Measurements from ENCODE around the gene TMC1. TPM values are rescaled to one million over a fixed set of nuclear protein-coding genes. Genes with fewer than 3 reads are reported as not detected.
"Not testable (repeated sequence)": the region's sequence is repeated elsewhere in the genome, so short reads cannot be mapped to it uniquely, and the experiment has no call there.

Gene TMC1
- total RNA-seq, 2 experiments from 2014 or later = not detected

GRCh38 chr9:72772661-72773060 lies 251.3 kb downstream of the TMC1 start:
- Mint-ChIP-seq H3K9me3 (no peaks in the 10 kb centered on the region), H3K36me3 (ENCODE audit: low read depth) (no peaks in the 10 kb centered on the region), H3K27me3 (ENCODE audit: low read depth) (peaks cover 2% of the 10 kb centered on the region), H3K27ac (no peak overlapping the region), H3K4me3 (no peak overlapping the region), H3K4me1 (ENCODE audit: low read depth) (no peaks in the 10 kb centered on the region)
- intact Hi-C loops (cut with micrococcal nuclease) = no loop called here
- CTCF ChIA-PET = interaction anchor here (1.0 kb wide), 1 partner anchor 733 kb away, joined by 3 read pairs; no protein-coding TSS in a partner anchor
- DNase-seq = no peak

GRCh38 chr9:72773570-72773969 lies 252.2 kb downstream of the TMC1 start:
- no peaks in the 10 kb centered on the region for H3K9me3 Mint-ChIP-seq
- H3K27me3 Mint-ChIP-seq (ENCODE audit: low read depth) = peaks cover 4% of the 10 kb centered on the region

GRCh38 chr9:72775570-72775969 lies 254.2 kb downstream of the TMC1 start:
- intact Hi-C loops (cut with micrococcal nuclease) = no loop called here
- H3K27ac Mint-ChIP-seq = no peak overlapping the region
- no peaks in the 10 kb centered on the region for H3K36me3 Mint-ChIP-seq (ENCODE audit: low read depth)
- no peak for DNase-seq
- CTCF ChIA-PET = no interaction called here
- H3K4me3 Mint-ChIP-seq = no peak overlapping the region
- peaks cover 7% of the 10 kb centered on the region for H3K27me3 Mint-ChIP-seq (ENCODE audit: low read depth)
- no peaks in the 10 kb centered on the region for H3K9me3 Mint-ChIP-seq
- H3K4me1 Mint-ChIP-seq (ENCODE audit: low read depth) = no peaks in the 10 kb centered on the region

More at GRCh38 chr9:72773570-72773969, 252.2 kb downstream of the TMC1 start:
- no peaks in the 10 kb centered on the region for H3K4me1 Mint-ChIP-seq (ENCODE audit: low read depth)
- CTCF ChIA-PET = interaction anchor here (1.0 kb wide), 1 partner anchor 734 kb away, joined by 3 read pairs; no protein-coding TSS in a partner anchor
- intact Hi-C loops (cut with micrococcal nuclease) = no loop called here
- H3K4me3 Mint-ChIP-seq = no peak overlapping the region
- no peaks in the 10 kb centered on the region for H3K36me3 Mint-ChIP-seq (ENCODE audit: low read depth)
- H3K27ac Mint-ChIP-seq = no peak overlapping the region
- no peak for DNase-seq

DNA sequence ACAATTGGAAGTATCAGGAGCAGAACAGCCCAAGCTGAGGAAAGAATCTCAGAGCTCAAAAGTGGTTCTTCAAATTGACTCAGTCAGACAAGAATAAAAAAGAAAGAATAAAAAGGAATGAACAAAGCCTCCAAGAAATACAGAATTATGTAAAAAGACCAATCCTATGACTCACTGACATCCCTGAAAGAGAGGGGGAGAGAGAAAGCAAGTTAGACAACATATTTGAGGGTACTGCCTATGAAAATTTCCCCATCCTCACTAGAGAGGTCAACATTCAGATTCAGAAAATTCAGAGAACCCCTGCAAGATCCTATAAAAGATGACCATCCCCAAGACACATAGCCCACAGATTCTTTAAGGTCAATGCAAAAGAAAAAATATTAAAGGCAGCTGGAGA lies 258.2 kb downstream of the TMC1 start:
- CTCF ChIA-PET = interaction anchor here (0.7 to 1.2 kb wide), 2 partner anchors 31 to 43 kb away, joined by 3 read pairs; no protein-coding TSS in a partner anchor
- DNase-seq = no peak
- H3K9me3 Mint-ChIP-seq = no peaks in the 10 kb centered on the region
- peaks cover 5% of the 10 kb centered on the region for H3K27me3 Mint-ChIP-seq (ENCODE audit: low read depth)
- H3K4me3 Mint-ChIP-seq = no peak overlapping the region
- intact Hi-C loops (cut with micrococcal nuclease) = no loop called here
- no peak overlapping the region for H3K27ac Mint-ChIP-seq
- H3K36me3 Mint-ChIP-seq (ENCODE audit: low read depth) = no peaks in the 10 kb centered on the region
- no peaks in the 10 kb centered on the region for H3K4me1 Mint-ChIP-seq (ENCODE audit: low read depth)

DNA sequence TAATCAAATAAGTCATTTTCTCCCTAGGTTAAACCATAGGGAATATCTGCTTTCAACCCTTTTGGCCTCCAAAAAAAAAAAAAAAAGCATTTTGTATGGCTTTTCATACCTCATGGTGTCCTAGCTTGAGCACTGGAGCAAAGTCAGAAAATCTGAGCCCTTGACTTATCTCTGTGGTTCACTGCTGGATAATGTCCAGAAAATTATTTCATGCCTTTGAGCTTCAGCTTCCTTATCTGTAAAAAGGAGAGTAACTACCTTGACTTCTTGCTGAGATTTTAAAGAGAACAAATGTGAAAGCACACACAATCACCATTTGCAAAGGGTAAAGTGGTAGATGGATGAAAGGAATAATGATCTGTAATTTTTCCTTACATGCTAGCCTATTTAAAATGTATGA lies 265.5 kb downstream of the TMC1 start:
- no peaks in the 10 kb centered on the region for H3K4me1 Mint-ChIP-seq (ENCODE audit: low read depth)

GRCh38 chr9:72788966-72789735 lies 267.7 kb downstream of the TMC1 start:
- Mint-ChIP-seq H3K27me3 (ENCODE audit: low read depth) (peaks cover 2% of the 10 kb centered on the region), H3K4me3 (no peak overlapping the region), H3K27ac (no peak overlapping the region), H3K36me3 (ENCODE audit: low read depth) (no peaks in the 10 kb centered on the region), H3K9me3 (no peaks in the 10 kb centered on the region), H3K4me1 (ENCODE audit: low read depth) (no peaks in the 10 kb centered on the region)
- CTCF ChIA-PET = no interaction called here
- intact Hi-C loops (cut with micrococcal nuclease) = no loop called here
- no peak for DNase-seq

More for the DNA sequence above, 265.5 kb downstream of the TMC1 start:
- intact Hi-C loops (cut with micrococcal nuclease) = no loop called here
- DNase-seq = no peak
- Mint-ChIP-seq H3K9me3 (no peaks in the 10 kb centered on the region), H3K27ac (no peak overlapping the region), H3K4me3 (no peak overlapping the region), H3K36me3 (ENCODE audit: low read depth) (no peaks in the 10 kb centered on the region), H3K27me3 (ENCODE audit: low read depth) (no peaks in the 10 kb centered on the region)
- CTCF ChIA-PET = no interaction called here

DNA sequence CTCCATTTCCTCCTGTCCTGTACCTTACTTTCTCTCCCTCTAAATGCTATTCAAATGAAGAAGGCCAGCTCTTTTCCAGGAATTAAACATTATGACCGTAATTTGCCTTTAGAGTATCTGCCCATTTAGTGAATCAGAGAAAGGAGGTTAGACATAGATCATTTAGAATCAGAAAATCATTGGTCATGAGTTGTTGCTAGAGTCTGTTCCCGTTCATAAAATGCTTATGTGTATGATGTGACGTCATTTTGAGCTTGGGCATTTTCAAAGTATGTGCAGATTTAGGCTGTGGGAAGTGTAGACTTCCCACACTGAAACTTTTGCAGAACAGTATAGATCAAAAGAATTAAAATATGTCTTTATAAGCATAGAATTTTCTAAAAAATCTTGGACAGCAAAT lies 268.5 kb downstream of the TMC1 start:
- no peak for DNase-seq
- Mint-ChIP-seq H3K9me3 (no peaks in the 10 kb centered on the region), H3K4me3 (no peak overlapping the region), H3K27me3 (ENCODE audit: low read depth) (peaks cover 7% of the 10 kb centered on the region), H3K36me3 (ENCODE audit: low read depth) (no peaks in the 10 kb centered on the region), H3K27ac (no peak overlapping the region), H3K4me1 (ENCODE audit: low read depth) (no peaks in the 10 kb centered on the region)
- CTCF ChIA-PET = no interaction called here
- intact Hi-C loops (cut with micrococcal nuclease) = no loop called here

DNA sequence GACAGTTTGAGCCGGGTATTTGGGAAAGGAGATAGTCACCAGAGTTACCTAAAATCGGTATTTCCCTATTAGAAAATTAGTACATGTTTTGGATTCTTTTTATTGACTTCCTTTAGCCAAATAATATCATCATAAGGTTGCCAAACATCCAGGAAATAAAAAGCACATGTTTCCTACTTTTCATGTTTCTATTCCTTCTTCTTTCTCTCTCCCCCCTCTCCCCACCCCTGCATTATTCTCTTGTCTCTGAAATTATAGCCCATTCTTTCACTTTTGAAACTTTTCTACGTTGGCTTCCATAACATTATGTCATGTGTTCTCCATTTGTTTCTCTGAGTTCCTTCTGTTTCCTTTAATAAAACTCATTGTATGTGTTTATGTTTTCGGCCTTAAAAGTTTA lies 269.6 kb downstream of the TMC1 start:
- no peak overlapping the region for H3K4me3 Mint-ChIP-seq
- no peak overlapping the region for H3K27ac Mint-ChIP-seq
- no peaks in the 10 kb centered on the region for H3K36me3 Mint-ChIP-seq (ENCODE audit: low read depth)
- CTCF ChIA-PET = no interaction called here
- DNase-seq = no peak
- H3K27me3 Mint-ChIP-seq (ENCODE audit: low read depth) = peaks cover 7% of the 10 kb centered on the region
- no peaks in the 10 kb centered on the region for H3K4me1 Mint-ChIP-seq (ENCODE audit: low read depth)
- H3K9me3 Mint-ChIP-seq = no peaks in the 10 kb centered on the region
- intact Hi-C loops (cut with micrococcal nuclease) = no loop called here

DNA sequence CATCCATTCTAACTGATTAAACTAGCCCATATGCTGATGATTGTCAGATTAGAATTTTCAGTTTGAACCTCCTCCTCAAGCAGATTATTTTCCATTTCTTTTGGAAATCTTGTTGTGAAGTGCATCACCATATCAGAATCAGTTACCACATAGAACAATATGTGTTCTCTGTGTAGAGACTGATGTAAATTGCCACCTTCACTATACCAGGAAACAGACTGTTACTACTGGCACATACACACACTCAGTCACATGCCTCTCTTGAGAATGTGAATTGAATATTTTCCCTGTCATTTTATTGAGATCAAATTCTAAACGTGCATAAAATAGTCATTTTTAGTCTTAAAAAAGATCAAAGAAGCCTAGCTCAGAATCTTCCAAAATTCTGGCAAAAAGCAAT lies 270.0 kb downstream of the TMC1 start:
- no peaks in the 10 kb centered on the region for H3K9me3 Mint-ChIP-seq
- H3K4me1 Mint-ChIP-seq (ENCODE audit: low read depth) = no peaks in the 10 kb centered on the region
- CTCF ChIA-PET = no interaction called here
- no peak overlapping the region for H3K27ac Mint-ChIP-seq
- DNase-seq = no peak
- H3K36me3 Mint-ChIP-seq (ENCODE audit: low read depth) = no peaks in the 10 kb centered on the region
- intact Hi-C loops (cut with micrococcal nuclease) = no loop called here
- H3K27me3 Mint-ChIP-seq (ENCODE audit: low read depth) = peaks cover 7% of the 10 kb centered on the region
- H3K4me3 Mint-ChIP-seq = no peak overlapping the region

DNA sequence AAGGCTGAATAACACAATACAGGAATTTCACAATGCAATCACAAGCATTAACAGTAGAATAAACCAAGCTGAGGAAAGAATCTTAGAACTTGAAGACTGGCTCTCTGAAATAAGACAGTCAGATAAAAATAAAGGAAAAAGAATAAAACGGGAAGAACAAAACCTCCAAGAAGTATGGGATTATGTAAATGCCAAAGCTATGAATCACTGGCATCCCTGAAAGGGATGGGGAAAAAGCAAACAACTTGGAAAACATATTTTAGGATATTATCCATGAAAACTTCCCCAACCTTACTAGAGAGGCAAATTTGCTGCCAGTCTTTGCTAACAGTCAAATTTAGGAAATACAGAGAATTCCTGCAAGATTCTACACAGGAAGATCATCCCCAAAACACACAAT lies 273.5 kb downstream of the TMC1 start:
- no peak overlapping the region for H3K4me3 Mint-ChIP-seq
- H3K9me3 Mint-ChIP-seq = peaks cover 3% of the 10 kb centered on the region
- DNase-seq = no peak
- intact Hi-C loops (cut with micrococcal nuclease) = no loop called here
- H3K4me1 Mint-ChIP-seq (ENCODE audit: low read depth) = no peaks in the 10 kb centered on the region
- CTCF ChIA-PET = interaction anchor here (0.7 kb wide), 1 partner anchor 32 kb away, joined by 4 read pairs; no protein-coding TSS in a partner anchor
- no peaks in the 10 kb centered on the region for H3K36me3 Mint-ChIP-seq (ENCODE audit: low read depth)
- peaks cover 7% of the 10 kb centered on the region for H3K27me3 Mint-ChIP-seq (ENCODE audit: low read depth)
- no peak overlapping the region for H3K27ac Mint-ChIP-seq

- Mint-ChIP-seq H3K9me3 (peaks cover 5% of the 10 kb centered on the region), H3K27ac (no peak overlapping the region), H3K27me3 (ENCODE audit: low read depth) (no peaks in the 10 kb centered on the region), H3K4me3 (no peak overlapping the region), H3K36me3 (ENCODE audit: low read depth) (no peaks in the 10 kb centered on the region), H3K4me1 (ENCODE audit: low read depth) (no peaks in the 10 kb centered on the region)
- intact Hi-C loops (cut with micrococcal nuclease) = no loop called here
- CTCF ChIA-PET = interaction anchor here (0.7 kb wide), 1 partner anchor 107 kb away, joined by 3 read pairs; no protein-coding TSS in a partner anchor
- no peak for DNase-seq
Observed at GRCh38 chr9:72800328-72800994, 279.1 kb downstream of the TMC1 start.

GRCh38 chr9:72805238-72805637 lies 283.8 kb downstream of the TMC1 start:
- H3K36me3 Mint-ChIP-seq (ENCODE audit: low read depth) = no peaks in the 10 kb centered on the region

GRCh38 chr9:72806313-72806809 lies 285.0 kb downstream of the TMC1 start:
- intact Hi-C loops (cut with micrococcal nuclease); H3K27ac Mint-ChIP-seq; H3K4me3 Mint-ChIP-seq; H3K36me3 Mint-ChIP-seq (ENCODE audit: low read depth); CTCF ChIA-PET; H3K9me3 Mint-ChIP-seq; H3K27me3 Mint-ChIP-seq (ENCODE audit: low read depth); H3K4me1 Mint-ChIP-seq (ENCODE audit: low read depth); DNase-seq: not testable (repeated sequence)

More at GRCh38 chr9:72805238-72805637, 283.8 kb downstream of the TMC1 start:
- DNase-seq = no peak
- Mint-ChIP-seq H3K4me1 (ENCODE audit: low read depth) (no peaks in the 10 kb centered on the region), H3K4me3 (no peak overlapping the region), H3K27ac (no peak overlapping the region), H3K27me3 (ENCODE audit: low read depth) (no peaks in the 10 kb centered on the region), H3K9me3 (peaks cover 2% of the 10 kb centered on the region)
- intact Hi-C loops (cut with micrococcal nuclease) = no loop called here
- CTCF ChIA-PET = no interaction called here

All from activated naive CD4-positive, alpha-beta T cell treated with anti-CD3 and anti-CD28 coated beads for 36 hours (primary cell).